K562 (cell line): ENCODE data around the gene BARD1. TPM values are rescaled to one million over a fixed set of nuclear protein-coding genes. Genes with fewer than 3 reads are reported as not detected.

Experiments
- ATAC-seq: fragments of 200-7000 bp; cut with Tn5 transposase; 3 replicates; pipeline ENCODE4 v1.9.1; 2020; ENCODE audit warnings: moderate library complexity
- BruUV-seq: library from RNA; stranded (reverse); fragments of 400-500 nt; replicated peaks from 2 replicates; lab custom pipeline; 2021; lab: Mats Ljungman, UMichigan
- CTCF ChIA-PET: fragments of 300-600 bp; formaldehyde crosslinking; extraction: SDS; loops from one replicate; lab custom pipeline; 2021; ENCODE audit warnings: low intra/inter-chr PET ratio; lab: Yijun Ruan, JAX
- POLR2A ChIA-PET: fragments of 300-600, 350-650 bp; sonication (Branson Sonifier 250); formaldehyde crosslinking; extraction: SDS; loops from one replicate; lab custom pipeline; 2021; ENCODE audit warnings: antibody characterized with exemption, inconsistent platforms; lab: Yijun Ruan, JAX
- DNase-seq, 4 experiments: peaks; one replicate each; pipeline versions ENCODE4 v3.0.0 to v3.0.0-alpha.2; 2011 to 2018; ENCODE audit warnings: low spot score in 3 of 4, mixed read lengths in 3 of 4; ENCODE audit errors: extremely low read depth in 1 of 4
- FAIRE-seq: peaks from 2 replicates; lab custom pipeline; 2011; peaks lifted over from hg19 to GRCh38; lab: Jason Lieb, UNC
- H2AFZ ChIP-seq: 2 replicates; pipeline ENCODE4 v1.6.0; 2011; ENCODE audit warnings: low read depth, low read length, control low read depth, inconsistent platforms
- H3K27ac ChIP-seq: fragments of 200-600 bp; 3 replicates; pipeline ENCODE4 v1.8.0; 2011; ENCODE audit warnings: low read depth, mild to moderate bottlenecking, control low read depth, inconsistent platforms, low read length, moderate library complexity, mixed read lengths; ENCODE audit errors: extremely low read depth
- H3K27me3 ChIP-seq, 2 experiments: fragments of 300-600 bp in 1 of 2; 2 replicates in 1 of 2; 3 replicates in 1 of 2; pipeline versions ENCODE4 v1.6.0 to v1.8.0; 2011; ENCODE audit warnings: inconsistent platforms in 2 of 2, low read length in 2 of 2, mild to moderate bottlenecking in 1 of 2, mixed read lengths in 1 of 2, moderate library complexity in 1 of 2; ENCODE audit not compliant: control insufficient read depth in 2 of 2, insufficient read depth in 2 of 2
- H3K36me3 ChIP-seq: fragments of 300-600 bp; 3 replicates; pipeline ENCODE4 v1.8.0; 2011; ENCODE audit warnings: mild to moderate bottlenecking, low read length, inconsistent platforms; ENCODE audit not compliant: control insufficient read depth, insufficient read depth
- H3K4me1 ChIP-seq, 2 experiments: fragments of 200-600 bp in 1 of 2; replicated peaks in 1 of 2; 2 replicates in 1 of 2; 3 replicates in 1 of 2; pipeline versions ENCODE4 v1.5.1 to v1.8.0; 2011; ENCODE audit warnings: inconsistent platforms in 2 of 2, low read length in 2 of 2, mild to moderate bottlenecking in 1 of 2, mixed read lengths in 1 of 2, moderate library complexity in 1 of 2; ENCODE audit not compliant: control insufficient read depth in 2 of 2, insufficient read depth in 2 of 2
- H3K4me2 ChIP-seq: 2 replicates; pipeline ENCODE4 v1.6.1; 2011; ENCODE audit warnings: low read length, control low read depth, inconsistent platforms, mixed read lengths; ENCODE audit not compliant: insufficient read depth
- H3K4me3 ChIP-seq: fragments of 200-600 bp; sonication (generic), shearing (Covaris generic); 2 replicates; pipeline ENCODE4 v1.5.1; 2016; ENCODE audit warnings: control low read depth, inconsistent platforms
- H3K79me2 ChIP-seq: fragments of 200-600 bp; 3 replicates; pipeline ENCODE4 v1.8.0; 2011; ENCODE audit warnings: low read length, inconsistent platforms; ENCODE audit not compliant: control insufficient read depth, insufficient read depth
- H3K9ac ChIP-seq, 2 experiments: 2 replicates each; pipeline versions ENCODE4 v1.6.0 to v1.6.1; 2011; ENCODE audit warnings: low read depth in 2 of 2, low read length in 2 of 2, control low read depth in 1 of 2, inconsistent platforms in 1 of 2, mild to moderate bottlenecking in 1 of 2, mixed read lengths in 1 of 2; ENCODE audit not compliant: insufficient read depth in 1 of 2
- H3K9me1 ChIP-seq: one replicate; pipeline ENCODE4 v1.6.0; 2011; ENCODE audit warnings: inconsistent platforms, mild to moderate bottlenecking, low read length, moderate library complexity; ENCODE audit not compliant: control insufficient read depth, insufficient read depth
- H3K9me3 ChIP-seq: replicated peaks from 2 replicates; pipeline ENCODE4 v1.5.1; 2011; ENCODE audit warnings: low read depth, low read length, inconsistent platforms; ENCODE audit not compliant: control insufficient read depth, insufficient read depth
- H4K20me1 ChIP-seq: replicated peaks from 2 replicates; pipeline ENCODE4 v1.6.1; 2011; ENCODE audit warnings: low read length, inconsistent platforms, mixed read lengths; ENCODE audit not compliant: control insufficient read depth, insufficient read depth
- CAMTA2 ChIP-seq: fragments of 250-450 bp; sonication (Bioruptor Pico); conservative IDR thresholded peaks from 2 replicates; pipeline ENCODE4 v1.5.1; 2022
- CBX5 ChIP-seq: IDR thresholded peaks from 2 replicates; pipeline ENCODE4 v1.6.1; 2014; ENCODE audit warnings: low read depth, borderline replicate concordance
- ELK1 ChIP-seq: sonication (generic); formaldehyde crosslinking; IDR thresholded peaks from 2 replicates; pipeline ENCODE4 v1.8.1; 2022; ENCODE audit warnings: missing genetic modification reagents
- ESRRA ChIP-seq: fragments of 450-650 bp; IDR thresholded peaks from 2 replicates; pipeline ENCODE4 v1.6.1; 2014; ENCODE audit warnings: low read depth, mild to moderate bottlenecking, moderate library complexity, borderline replicate concordance
- FOXP4 ChIP-seq: sonication (generic); formaldehyde crosslinking; IDR thresholded peaks from 2 replicates; pipeline ENCODE4 v1.8.0; 2022; ENCODE audit warnings: mild to moderate bottlenecking, missing genetic modification reagents, borderline replicate concordance
- NFRKB ChIP-seq: fragments of 450-650 bp; IDR thresholded peaks from 2 replicates; pipeline ENCODE4 v1.6.1; 2016; ENCODE audit warnings: low read depth
- U2AF1 ChIP-seq: fragments of 200-400 bp; formaldehyde crosslinking; optimal IDR thresholded peaks from 2 replicates; pipeline ENCODE3; 2017; ENCODE audit warnings: mild to moderate bottlenecking, low read depth, low read length, moderate library complexity
- ZFP91 ChIP-seq: sonication (generic); formaldehyde crosslinking; IDR thresholded peaks from 2 replicates; pipeline ENCODE4 v1.8.0; 2022; ENCODE audit warnings: mild to moderate bottlenecking, missing genetic modification reagents
- in situ Hi-C: fragments of 300-500 bp; cut with MboI; formaldehyde crosslinking; loops from 4 replicates; pipeline ENCODE4 v1.15.0; 2018; ENCODE audit warnings: inconsistent platforms, mixed read lengths
- intact Hi-C: fragments of 100-400 bp; cut with micrococcal nuclease; formaldehyde crosslinking; loops from 2 replicates; pipeline ENCODE4 v1.14.2; 2022
- polyA plus RNA-seq, 8 experiments: library from polyadenylated mRNA; depleted of rRNA in 4 of 8; stranded (reverse) in 5 of 8; unstranded in 3 of 8; fragments of >200 nt; fragmentation: Nextera tagmentation in 2 of 8; fragmentation: Illumina TruSeq in 1 of 8; extraction: Ambion mirVana in 2 of 8; extraction: Trizol in 1 of 8; gene quantifications; 2 replicates each; pipeline versions ENCODE4 v1.2.1 to v1.2.3, GENCODE V29; 2011 to 2014; ENCODE audit warnings: inconsistent platforms in 1 of 8, missing spikeins in 1 of 8
- total RNA-seq, 7 experiments: library from RNA; depleted of rRNA in 6 of 7; stranded (reverse); fragments of >200 nt in 6 of 7; fragmentation: Illumina TruSeq in 2 of 7; extraction: Trizol in 2 of 7; gene quantifications; 2 replicates each; pipeline versions ENCODE4 v1.2.1 to v1.2.3, GENCODE V29; 2011 to 2021; ENCODE audit warnings: low replicate concordance in 1 of 7
- TF ChIP-seq, protein P1 (sequence below): fragments of 250-450 bp; sonication (Bioruptor Pico); IDR thresholded peaks from 2 replicates; pipeline ENCODE4 v1.8.0; 2022; ENCODE audit warnings: inconsistent platforms, mild to moderate bottlenecking, moderate library complexity, borderline replicate concordance
- TF ChIP-seq, protein P2 (sequence below): fragments of 450-650 bp; IDR thresholded peaks from 2 replicates; pipeline ENCODE4 v1.6.1; 2017; ENCODE audit warnings: antibody characterized with exemption

The BARD1 gene
- total and polyA plus RNA-seq, 9 of the 15 experiments (the other 6 are each of a cell fraction or from before 2014, with no cell fraction given), result 6.3 to 18.9 (median 11.3) TPM

- no peaks in the 10 kb centered on the region for H3K4me1 ChIP-seq
- H2AFZ ChIP-seq, result no peak overlapping the region
- ChIA-PET CTCF (no interaction called here), POLR2A (no interaction called here)
- FAIRE-seq, result no peak
- no peaks in the 10 kb centered on the region for H4K20me1 ChIP-seq
- no peak overlapping the region for H3K4me2 ChIP-seq
- peaks cover 30% of the 10 kb centered on the region for H3K36me3 ChIP-seq
- in situ Hi-C loops, result no loop called here
- H3K9ac ChIP-seq, result no peak overlapping the region
- DNase-seq, result no peak
- no peaks in the 10 kb centered on the region for H3K9me1 ChIP-seq
- no peak for ATAC-seq
- H3K79me2 ChIP-seq, result no peaks in the 10 kb centered on the region
- no peak overlapping the region for H3K27ac ChIP-seq
- no TSS peak for BruUV-seq
- intact Hi-C loops, result no loop called here
- no peaks in the 10 kb centered on the region for H3K9me3 ChIP-seq
- no peaks in the 10 kb centered on the region for H3K27me3 ChIP-seq
- H3K4me3 ChIP-seq, result no peak overlapping the region
- TF ChIP-seq ELK1 (CRISPR knock-in tag) (no peak), CAMTA2 (CRISPR knock-in tag) (no peak), NFRKB (no peak), U2AF1 (no peak), CBX5 (no peak), ZFP91 (CRISPR knock-in tag) (no peak), FOXP4 (CRISPR knock-in tag) (no peak), ESRRA (no peak)
- TF ChIP-seq, protein P1, sequence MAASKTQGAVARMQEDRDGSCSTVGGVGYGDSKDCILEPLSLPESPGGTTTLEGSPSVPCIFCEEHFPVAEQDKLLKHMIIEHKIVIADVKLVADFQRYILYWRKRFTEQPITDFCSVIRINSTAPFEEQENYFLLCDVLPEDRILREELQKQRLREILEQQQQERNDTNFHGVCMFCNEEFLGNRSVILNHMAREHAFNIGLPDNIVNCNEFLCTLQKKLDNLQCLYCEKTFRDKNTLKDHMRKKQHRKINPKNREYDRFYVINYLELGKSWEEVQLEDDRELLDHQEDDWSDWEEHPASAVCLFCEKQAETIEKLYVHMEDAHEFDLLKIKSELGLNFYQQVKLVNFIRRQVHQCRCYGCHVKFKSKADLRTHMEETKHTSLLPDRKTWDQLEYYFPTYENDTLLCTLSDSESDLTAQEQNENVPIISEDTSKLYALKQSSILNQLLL (CRISPR knock-in tag), result no peak
- TF ChIP-seq, protein P2, sequence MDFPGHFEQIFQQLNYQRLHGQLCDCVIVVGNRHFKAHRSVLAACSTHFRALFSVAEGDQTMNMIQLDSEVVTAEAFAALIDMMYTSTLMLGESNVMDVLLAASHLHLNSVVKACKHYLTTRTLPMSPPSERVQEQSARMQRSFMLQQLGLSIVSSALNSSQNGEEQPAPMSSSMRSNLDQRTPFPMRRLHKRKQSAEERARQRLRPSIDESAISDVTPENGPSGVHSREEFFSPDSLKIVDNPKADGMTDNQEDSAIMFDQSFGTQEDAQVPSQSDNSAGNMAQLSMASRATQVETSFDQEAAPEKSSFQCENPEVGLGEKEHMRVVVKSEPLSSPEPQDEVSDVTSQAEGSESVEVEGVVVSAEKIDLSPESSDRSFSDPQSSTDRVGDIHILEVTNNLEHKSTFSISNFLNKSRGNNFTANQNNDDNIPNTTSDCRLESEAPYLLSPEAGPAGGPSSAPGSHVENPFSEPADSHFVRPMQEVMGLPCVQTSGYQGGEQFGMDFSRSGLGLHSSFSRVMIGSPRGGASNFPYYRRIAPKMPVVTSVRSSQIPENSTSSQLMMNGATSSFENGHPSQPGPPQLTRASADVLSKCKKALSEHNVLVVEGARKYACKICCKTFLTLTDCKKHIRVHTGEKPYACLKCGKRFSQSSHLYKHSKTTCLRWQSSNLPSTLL, result no peak
Observed at GRCh38 chr2:214775971-214776370, 33.5 kb downstream of the BARD1 start.
